ENCODE measurements around the gene PFKFB2. TPM values are rescaled to one million over a fixed set of nuclear protein-coding genes. Genes with fewer than 3 reads are reported as not detected.

PFKFB2 gene
- total RNA-seq, 6 experiments from 2014 or later: 2.5 to 7.0 (median 3.2) TPM

DNA sequence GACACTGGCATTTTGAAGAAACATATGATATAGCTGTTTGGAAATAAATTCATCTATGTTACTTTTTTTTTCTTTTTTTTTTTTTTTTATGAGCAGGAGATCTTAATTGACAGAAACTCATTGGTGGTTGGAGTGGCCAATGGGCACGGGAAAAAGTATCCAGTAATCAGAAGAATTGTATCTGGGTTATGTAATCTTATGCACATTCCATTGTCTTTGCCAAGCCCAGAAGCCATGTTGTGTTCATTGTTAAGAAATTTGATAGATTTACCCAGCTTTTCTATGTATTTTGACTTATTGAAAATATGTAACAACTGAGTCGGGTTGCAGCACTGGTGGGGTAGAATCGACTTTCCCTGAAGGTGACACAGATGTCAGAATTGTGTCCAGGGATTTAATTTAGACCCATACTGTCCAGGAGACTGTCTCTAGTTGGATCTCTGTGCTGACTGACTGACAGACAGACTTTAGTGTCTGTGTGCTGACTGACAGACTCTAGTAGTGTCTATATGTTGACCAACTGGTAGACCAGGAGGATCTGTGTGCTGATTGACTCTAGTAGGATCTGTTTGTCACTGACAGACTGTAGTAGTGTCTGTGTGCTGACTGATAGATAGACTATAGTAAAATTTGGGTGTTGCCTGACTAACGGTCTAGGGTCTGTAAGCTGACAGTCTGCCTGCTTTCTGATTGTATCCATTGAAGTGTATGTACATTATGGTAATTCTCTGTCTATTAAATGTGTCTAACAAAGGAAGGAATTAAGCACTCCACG lies 23.3 kb downstream of the PFKFB2 start:
- peak; percentile 16 for DNase-seq
- no peaks in the 10 kb centered on the region for H3K9me3 Mint-ChIP-seq
- no peaks in the 10 kb centered on the region; the same call in 1 of the 2 replicates for H3K27me3 Mint-ChIP-seq (ENCODE audit: insufficient read depth)
- no peak overlapping the region for H3K4me3 Mint-ChIP-seq
- TF ChIP-seq, protein P1, sequence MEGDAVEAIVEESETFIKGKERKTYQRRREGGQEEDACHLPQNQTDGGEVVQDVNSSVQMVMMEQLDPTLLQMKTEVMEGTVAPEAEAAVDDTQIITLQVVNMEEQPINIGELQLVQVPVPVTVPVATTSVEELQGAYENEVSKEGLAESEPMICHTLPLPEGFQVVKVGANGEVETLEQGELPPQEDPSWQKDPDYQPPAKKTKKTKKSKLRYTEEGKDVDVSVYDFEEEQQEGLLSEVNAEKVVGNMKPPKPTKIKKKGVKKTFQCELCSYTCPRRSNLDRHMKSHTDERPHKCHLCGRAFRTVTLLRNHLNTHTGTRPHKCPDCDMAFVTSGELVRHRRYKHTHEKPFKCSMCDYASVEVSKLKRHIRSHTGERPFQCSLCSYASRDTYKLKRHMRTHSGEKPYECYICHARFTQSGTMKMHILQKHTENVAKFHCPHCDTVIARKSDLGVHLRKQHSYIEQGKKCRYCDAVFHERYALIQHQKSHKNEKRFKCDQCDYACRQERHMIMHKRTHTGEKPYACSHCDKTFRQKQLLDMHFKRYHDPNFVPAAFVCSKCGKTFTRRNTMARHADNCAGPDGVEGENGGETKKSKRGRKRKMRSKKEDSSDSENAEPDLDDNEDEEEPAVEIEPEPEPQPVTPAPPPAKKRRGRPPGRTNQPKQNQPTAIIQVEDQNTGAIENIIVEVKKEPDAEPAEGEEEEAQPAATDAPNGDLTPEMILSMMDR (IDR thresholded peaks at IDR 0.05): no peak
- peaks cover 37% of the 10 kb centered on the region for H3K4me1 Mint-ChIP-seq (ENCODE audit: low read depth)
- H3K36me3 Mint-ChIP-seq (ENCODE audit: low read depth): no peaks in the 10 kb centered on the region
- H3K27ac Mint-ChIP-seq: no peak overlapping the region

DNA sequence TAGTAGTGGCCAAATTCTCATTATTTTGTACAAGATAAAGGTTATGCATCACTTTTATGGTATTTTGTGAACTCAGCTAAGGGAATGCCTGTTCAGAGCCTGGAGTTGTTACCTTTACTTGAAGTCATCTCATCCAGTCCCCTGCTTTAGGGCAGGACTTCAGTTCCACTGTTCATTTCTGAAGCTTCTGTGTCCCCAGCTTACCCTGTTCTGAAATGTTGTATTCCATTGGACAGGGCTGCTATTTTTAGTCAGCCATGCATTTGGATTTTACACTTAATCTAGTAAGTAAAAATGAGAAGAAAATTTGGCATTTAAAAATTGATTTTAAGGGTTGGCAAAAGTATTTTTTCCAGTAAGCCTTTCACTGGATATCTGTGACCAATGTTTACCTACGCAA lies 23.9 kb downstream of the PFKFB2 start:
- Mint-ChIP-seq H3K27me3 (ENCODE audit: insufficient read depth) (no peaks in the 10 kb centered on the region; the same call in 1 of the 2 replicates), H3K4me3 (no peak overlapping the region), H3K27ac (no peak overlapping the region), H3K9me3 (no peaks in the 10 kb centered on the region), H3K4me1 (ENCODE audit: low read depth) (peaks cover 37% of the 10 kb centered on the region), H3K36me3 (ENCODE audit: low read depth) (no peaks in the 10 kb centered on the region)
- TF ChIP-seq, protein P1 (IDR thresholded peaks at IDR 0.05): no peak
- DNase-seq: no peak

DNA sequence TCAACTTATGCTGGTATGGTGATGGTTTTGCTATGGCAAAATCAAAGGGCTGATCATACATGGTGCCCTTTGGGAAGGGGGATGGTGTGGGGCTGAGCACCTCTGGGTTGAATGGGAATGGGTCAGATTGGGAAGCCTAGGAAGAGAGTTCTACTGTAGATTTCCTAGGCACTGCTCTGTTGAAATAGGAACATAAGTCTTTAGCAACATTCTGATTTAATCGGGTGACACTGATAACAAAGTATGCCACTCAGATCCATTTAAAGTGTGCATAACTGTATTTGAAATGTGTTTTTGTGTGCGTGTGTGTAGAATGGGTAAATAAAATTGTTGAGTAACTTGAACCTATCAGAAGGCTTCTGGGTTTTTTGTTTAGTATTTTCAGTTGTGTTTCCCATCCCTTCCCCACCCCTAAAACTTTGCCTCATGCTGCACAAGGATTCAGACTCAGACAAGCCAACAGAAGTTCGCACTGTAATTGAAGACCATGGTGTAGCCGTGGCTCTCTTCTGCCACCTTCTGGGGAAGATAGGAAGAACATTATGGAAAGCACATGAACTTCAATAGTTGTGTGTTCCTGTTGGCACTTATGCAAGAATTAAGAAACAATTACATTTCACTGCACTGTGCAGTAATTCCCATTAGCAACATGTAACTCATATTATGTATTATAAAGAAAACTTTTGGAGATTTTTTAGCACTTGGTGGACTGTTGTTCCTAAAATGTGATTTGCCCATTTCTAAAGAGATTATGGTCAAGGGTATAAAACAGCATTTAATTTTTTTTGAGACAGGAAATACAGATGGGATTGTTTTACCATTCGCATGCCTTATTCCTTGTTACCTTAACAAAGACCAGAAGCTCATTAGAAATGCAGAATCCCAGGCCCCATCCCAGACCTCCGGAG lies 24.6 kb downstream of the PFKFB2 start:
- TF ChIP-seq, protein P1 (IDR thresholded peaks at IDR 0.05): peak; percentile 93
- H3K4me3 Mint-ChIP-seq: no peak overlapping the region
- H3K36me3 Mint-ChIP-seq (ENCODE audit: low read depth): no peaks in the 10 kb centered on the region
- H3K27ac Mint-ChIP-seq: no peak overlapping the region
- H3K27me3 Mint-ChIP-seq (ENCODE audit: insufficient read depth): no peaks in the 10 kb centered on the region; the same call in 1 of the 2 replicates
- peaks cover 37% of the 10 kb centered on the region for H3K4me1 Mint-ChIP-seq (ENCODE audit: low read depth)
- no peaks in the 10 kb centered on the region for H3K9me3 Mint-ChIP-seq
- DNase-seq: peak; percentile 78

DNA sequence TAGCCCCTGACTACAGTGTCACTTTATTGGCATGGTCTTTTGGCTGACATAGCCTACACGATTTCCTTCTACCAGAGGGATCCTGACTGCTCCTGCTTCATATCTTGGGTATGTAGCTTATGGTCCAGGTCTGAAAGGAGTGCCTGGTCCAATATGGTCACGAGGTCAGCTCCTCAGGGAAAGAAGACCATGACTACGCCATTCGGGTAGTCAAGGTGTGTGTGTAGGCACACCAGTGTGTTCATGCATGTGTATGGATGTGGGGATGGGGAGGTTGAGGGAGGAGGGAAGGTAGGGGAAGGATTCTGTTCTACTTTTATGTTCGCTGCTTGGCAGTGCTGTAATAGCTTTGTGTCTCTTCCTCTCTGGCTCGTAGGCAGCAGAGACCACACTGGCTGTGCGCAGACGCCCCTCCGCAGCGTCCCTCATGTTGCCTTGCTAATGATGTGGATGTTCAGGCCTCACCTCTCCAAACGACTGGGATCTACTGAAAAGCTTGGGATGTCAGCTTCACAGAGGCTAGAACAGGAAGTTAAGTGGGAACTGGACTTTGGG lies 25.6 kb downstream of the PFKFB2 start:
- no peaks in the 10 kb centered on the region for H3K9me3 Mint-ChIP-seq
- H3K27me3 Mint-ChIP-seq (ENCODE audit: insufficient read depth): no peaks in the 10 kb centered on the region; the same call in 1 of the 2 replicates
- no peak overlapping the region for H3K27ac Mint-ChIP-seq

DNA sequence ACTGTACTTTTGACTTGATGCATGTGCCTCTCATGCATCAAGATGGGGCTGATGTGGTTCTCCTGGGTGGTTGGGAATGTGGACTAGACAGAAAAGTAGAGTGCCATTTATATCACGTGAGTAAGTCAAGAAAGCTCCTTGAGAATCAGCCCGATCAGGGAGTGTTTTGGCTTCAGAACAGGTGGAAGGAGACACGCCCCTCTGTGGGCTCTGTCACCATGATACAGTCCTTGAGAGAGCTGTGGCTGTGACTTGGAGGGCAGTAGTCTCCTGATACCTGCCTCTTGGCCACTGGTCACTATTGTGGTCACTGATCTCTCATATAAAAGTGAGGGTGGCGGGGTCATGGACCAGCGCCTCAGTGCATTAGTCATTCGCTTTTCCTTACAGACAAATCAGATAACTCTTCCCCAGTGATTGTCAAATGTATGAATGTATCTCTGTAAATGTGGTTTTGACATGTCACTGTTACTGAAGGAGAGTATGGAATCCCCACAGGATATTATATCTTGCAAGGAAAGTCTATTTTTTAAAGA lies 26.7 kb downstream of the PFKFB2 start:
- peaks cover 38% of the 10 kb centered on the region for H3K4me1 Mint-ChIP-seq (ENCODE audit: low read depth)
- no peaks in the 10 kb centered on the region for H3K36me3 Mint-ChIP-seq (ENCODE audit: low read depth)
- no peaks in the 10 kb centered on the region; the same call in 1 of the 2 replicates for H3K27me3 Mint-ChIP-seq (ENCODE audit: insufficient read depth)
- TF ChIP-seq, protein P1 (IDR thresholded peaks at IDR 0.05): no peak
- no peak overlapping the region for H3K4me3 Mint-ChIP-seq
- DNase-seq: no peak
- H3K27ac Mint-ChIP-seq: no peak overlapping the region
- H3K9me3 Mint-ChIP-seq: no peaks in the 10 kb centered on the region

More for the DNA sequence above, 25.6 kb downstream of the PFKFB2 start:
- H3K4me1 Mint-ChIP-seq (ENCODE audit: low read depth): peaks cover 37% of the 10 kb centered on the region
- H3K36me3 Mint-ChIP-seq (ENCODE audit: low read depth): no peaks in the 10 kb centered on the region
- no peak overlapping the region for H3K4me3 Mint-ChIP-seq
- TF ChIP-seq, protein P1 (IDR thresholded peaks at IDR 0.05): no peak
- DNase-seq: no peak
